Measurements from ENCODE around the gene LIPC.

The LIPC gene

GRCh38 chr15:58497046-58497785 lies 65.4 kb downstream of the LIPC start:
- FAIRE-seq, result no peak

- FAIRE-seq, result no peak
Observed at GRCh38 chr15:58498821-58499580, 67.2 kb downstream of the LIPC start.

GRCh38 chr15:58501006-58501405 lies 69.2 kb downstream of the LIPC start:
- no peak for FAIRE-seq

GRCh38 chr15:58501636-58502188 lies 69.9 kb downstream of the LIPC start:
- no peak for FAIRE-seq

GRCh38 chr15:58503139-58504027 lies 71.6 kb downstream of the LIPC start:
- no peak for FAIRE-seq

GRCh38 chr15:58504674-58505234 lies 73.0 kb downstream of the LIPC start:
- no peak for FAIRE-seq

GRCh38 chr15:58505581-58505980 lies 73.8 kb downstream of the LIPC start:
- no peak for FAIRE-seq

- FAIRE-seq, result no peak
Observed at GRCh38 chr15:58506064-58506490, 74.3 kb downstream of the LIPC start.

- no peak for FAIRE-seq
Observed at GRCh38 chr15:58506783-58507668, 75.2 kb downstream of the LIPC start.

- no peak for FAIRE-seq
Observed at GRCh38 chr15:58509556-58509955, 77.8 kb downstream of the LIPC start.

GRCh38 chr15:58510715-58511598 lies 79.2 kb downstream of the LIPC start:
- FAIRE-seq, result no peak

- FAIRE-seq, result no peak
Observed at GRCh38 chr15:58511599-58511987, 79.8 kb downstream of the LIPC start.

GRCh38 chr15:58512522-58512921 lies 80.7 kb downstream of the LIPC start:
- FAIRE-seq, result no peak

- FAIRE-seq, result no peak
Observed at GRCh38 chr15:58513008-58513407, 81.2 kb downstream of the LIPC start.

GRCh38 chr15:58513726-58514336 lies 82.0 kb downstream of the LIPC start:
- no peak for FAIRE-seq

- no peak for FAIRE-seq
Observed at GRCh38 chr15:58515807-58516206, 84.0 kb downstream of the LIPC start.

GRCh38 chr15:58517252-58517681 lies 85.5 kb downstream of the LIPC start:
- no peak for FAIRE-seq

GRCh38 chr15:58517682-58518525 lies 86.1 kb downstream of the LIPC start:
- no peak for FAIRE-seq

- no peak for FAIRE-seq
Observed at GRCh38 chr15:58518626-58519025, 86.8 kb downstream of the LIPC start.

Measured in colon (tissue), 2 donors.